Stimulated activated naive CD8-positive, alpha-beta T cell treated with anti-CD3 and anti-CD28 coated beads, Interleukin-15, amount 100 ng/mL, for 72 hours (primary cell): ENCODE data around the gene DNAJC8.

Experiments used
- ATAC-seq: fragments of 150-1000 bp; cut with Tn5 transposase; 2 replicates; pipeline ENCODE4 v1.10.0; 2021; ENCODE audit warnings: mild to moderate bottlenecking, moderate library complexity
- DNase-seq, 2 donors: peaks; one replicate each; pipeline ENCODE4 v3.0.0; 2021 to 2022
- H3K27ac Mint-ChIP-seq, 2 donors: one replicate each; pipeline ENCODE4 v1.8.0; 2022; ENCODE audit warnings: mild to moderate bottlenecking in 2 of 2, mixed read lengths in 2 of 2, moderate library complexity in 2 of 2
- H3K27me3 Mint-ChIP-seq: one replicate; pipeline ENCODE4 v1.8.0; 2022; ENCODE audit warnings: mixed read lengths
- H3K4me1 Mint-ChIP-seq: one replicate; pipeline ENCODE4 v1.8.0; 2022; ENCODE audit warnings: mild to moderate bottlenecking, mixed read lengths
- H3K4me3 Mint-ChIP-seq, 2 donors: one replicate each; pipeline ENCODE4 v1.8.0; 2022; ENCODE audit warnings: mild to moderate bottlenecking in 2 of 2, mixed read lengths in 2 of 2, moderate library complexity in 1 of 2
- H3K9me3 Mint-ChIP-seq, 2 donors: one replicate each; pipeline ENCODE4 v1.8.0; 2022; ENCODE audit warnings: mixed read lengths in 2 of 2

DNAJC8 gene

GRCh38 chr1:28239004-28239403 lies 6.2 kb upstream of the DNAJC8 start:
- Mint-ChIP-seq H3K27ac (no peak overlapping the region), H3K9me3 (no peaks in the 10 kb centered on the region), H3K4me1 (peaks cover 21% of the 10 kb centered on the region), H3K27me3 (no peaks in the 10 kb centered on the region), H3K4me3 (no peak overlapping the region)
- DNase-seq (no peak), ATAC-seq (no peak)

- H3K9me3 Mint-ChIP-seq, result no peaks in the 10 kb centered on the region
- no peak for DNase-seq
These were observed 4.0 kb upstream of the DNAJC8 start for GRCh38 chr1:28236656-28237322.

GRCh38 chr1:28235755-28236655 lies 3.2 kb upstream of the DNAJC8 start, which contains the start of gene ATP5IF1:
ATP5IF1 (plus strand) TSS chr1:28236124; CDS start chr1:28236184, 60 bp downstream.
- peak; percentile 94 to 96 for DNase-seq
- peak; percentile 96 for ATAC-seq
- Mint-ChIP-seq H3K27ac (no peak within 1 kb of the TSS), H3K4me1 (peaks cover 39% of the 10 kb centered on the region), H3K27me3 (no peaks in the 10 kb centered on the region), H3K4me3 (no peak within 1 kb of the TSS), H3K9me3 (no peaks in the 10 kb centered on the region)

More at GRCh38 chr1:28236656-28237322, 4.0 kb upstream of the DNAJC8 start:
- Mint-ChIP-seq H3K27ac (no peak overlapping the region), H3K4me1 (peaks cover 32% of the 10 kb centered on the region), H3K4me3 (no peak overlapping the region), H3K27me3 (no peaks in the 10 kb centered on the region)
- ATAC-seq, result no peak

- Mint-ChIP-seq H3K9me3 (no peaks in the 10 kb centered on the region), H3K4me3 (peak overlapping the region; percentile 49 to 63), H3K27me3 (no peaks in the 10 kb centered on the region), H3K27ac (no peak overlapping the region), H3K4me1 (peaks cover 40% of the 10 kb centered on the region)
- ATAC-seq, result no peak
- no peak for DNase-seq
These were observed 406 bp upstream of the DNAJC8 start for GRCh38 chr1:28233264-28233606.

- Mint-ChIP-seq H3K27me3 (no peaks in the 10 kb centered on the region), H3K4me3 (no peak overlapping the region), H3K9me3 (no peaks in the 10 kb centered on the region), H3K4me1 (peaks cover 40% of the 10 kb centered on the region), H3K27ac (peak overlapping the region in 1 of 2 donors; percentile 98)
- ATAC-seq (no peak), DNase-seq (no peak)
These were observed 2.8 kb downstream of the DNAJC8 start for GRCh38 chr1:28229996-28230395.

- no peak overlapping the region for H3K4me3 Mint-ChIP-seq
- no peaks in the 10 kb centered on the region for H3K9me3 Mint-ChIP-seq
- H3K27ac Mint-ChIP-seq, result no peak overlapping the region
- H3K27me3 Mint-ChIP-seq, result no peaks in the 10 kb centered on the region
- peaks cover 37% of the 10 kb centered on the region for H3K4me1 Mint-ChIP-seq
- ATAC-seq (no peak), DNase-seq (no peak)
These were observed 3.7 kb downstream of the DNAJC8 start for GRCh38 chr1:28229089-28229488.

- Mint-ChIP-seq H3K4me1 (no peaks in the 10 kb centered on the region), H3K4me3 (no peak overlapping the region), H3K27me3 (no peaks in the 10 kb centered on the region), H3K27ac (no peak overlapping the region), H3K9me3 (no peaks in the 10 kb centered on the region)
- DNase-seq, result no peak
- no peak for ATAC-seq
These were observed 19.5 kb downstream of the DNAJC8 start for GRCh38 chr1:28213315-28213714.

GRCh38 chr1:28209700-28210099 lies 23.1 kb downstream of the DNAJC8 start:
- no peak overlapping the region for H3K27ac Mint-ChIP-seq
- ATAC-seq (no peak), DNase-seq (no peak)
- no peaks in the 10 kb centered on the region for H3K4me1 Mint-ChIP-seq
- no peaks in the 10 kb centered on the region for H3K27me3 Mint-ChIP-seq
- no peak overlapping the region for H3K4me3 Mint-ChIP-seq
- no peaks in the 10 kb centered on the region for H3K9me3 Mint-ChIP-seq

- ATAC-seq (peak; percentile 88), DNase-seq (peak; percentile 27 to 61)
- no peak overlapping the region for H3K4me3 Mint-ChIP-seq
- H3K4me1 Mint-ChIP-seq, result no peaks in the 10 kb centered on the region
- H3K9me3 Mint-ChIP-seq, result no peaks in the 10 kb centered on the region
- no peak overlapping the region for H3K27ac Mint-ChIP-seq
- H3K27me3 Mint-ChIP-seq, result no peaks in the 10 kb centered on the region
These were observed 23.9 kb downstream of the DNAJC8 start for GRCh38 chr1:28208818-28209441.

GRCh38 chr1:28205243-28205642 lies 27.6 kb downstream of the DNAJC8 start:
- no peaks in the 10 kb centered on the region for H3K9me3 Mint-ChIP-seq
- peaks cover 13% of the 10 kb centered on the region for H3K4me1 Mint-ChIP-seq
- H3K27me3 Mint-ChIP-seq, result no peaks in the 10 kb centered on the region
- H3K4me3 Mint-ChIP-seq, result no peak overlapping the region
- DNase-seq (no peak), ATAC-seq (no peak)
- H3K27ac Mint-ChIP-seq, result no peak overlapping the region

- H3K9me3 Mint-ChIP-seq, result peaks cover 12 to 21% of the 10 kb centered on the region in 2 donors
- H3K27ac Mint-ChIP-seq, result peak overlapping the region; percentile 17 to 77
- DNase-seq, result no peak
- peak overlapping the region; percentile 46 to 53 for H3K4me3 Mint-ChIP-seq
- peaks cover 49% of the 10 kb centered on the region for H3K4me1 Mint-ChIP-seq
- H3K27me3 Mint-ChIP-seq, result no peaks in the 10 kb centered on the region
- ATAC-seq, result no peak
These were observed 32.5 kb downstream of the DNAJC8 start for GRCh38 chr1:28200234-28200873.

GRCh38 chr1:28199328-28200233 lies 33.2 kb downstream of the DNAJC8 start:
- peaks cover 12 to 21% of the 10 kb centered on the region in 2 donors for H3K9me3 Mint-ChIP-seq
- ATAC-seq, result peak; percentile 94
- DNase-seq, result peak; percentile 81 to 90
- H3K4me1 Mint-ChIP-seq, result peaks cover 49% of the 10 kb centered on the region
- peak overlapping the region; percentile 79 to 98 for H3K27ac Mint-ChIP-seq
- peak overlapping the region; percentile 53 to 79 for H3K4me3 Mint-ChIP-seq
- H3K27me3 Mint-ChIP-seq, result no peaks in the 10 kb centered on the region

GRCh38 chr1:28197682-28198415 lies 35.0 kb downstream of the DNAJC8 start:
- H3K4me1 Mint-ChIP-seq, result peaks cover 49% of the 10 kb centered on the region
- no peaks in the 10 kb centered on the region for H3K27me3 Mint-ChIP-seq
- H3K27ac Mint-ChIP-seq, result peak overlapping the region; percentile 49 to 52
- DNase-seq, result no peak
- no peak overlapping the region for H3K4me3 Mint-ChIP-seq
- no peak for ATAC-seq
- peaks cover 12 to 21% of the 10 kb centered on the region in 2 donors for H3K9me3 Mint-ChIP-seq

GRCh38 chr1:28196330-28196729 lies 36.5 kb downstream of the DNAJC8 start:
- H3K9me3 Mint-ChIP-seq, result peaks cover 12 to 21% of the 10 kb centered on the region in 2 donors
- DNase-seq (no peak), ATAC-seq (no peak)
- H3K4me3 Mint-ChIP-seq, result no peak overlapping the region
- no peak overlapping the region for H3K27ac Mint-ChIP-seq
- H3K27me3 Mint-ChIP-seq, result no peaks in the 10 kb centered on the region
- H3K4me1 Mint-ChIP-seq, result peaks cover 48% of the 10 kb centered on the region
